ENCODE results near the gene PET100. TPM values are rescaled to one million over a fixed set of nuclear protein-coding genes. Genes with fewer than 3 reads are reported as not detected.

PET100 gene
- total RNA-seq, 6 donors from 2014 or later: 21.3 to 133 (median 71.3) TPM

- no peaks in the 10 kb centered on the region for H3K9me3 ChIP-seq
- ATAC-seq (ENCODE audit: low FRiP score in 2 of 2) (no peak), DNase-seq (no peak)
- no peaks in the 10 kb centered on the region for H3K27me3 ChIP-seq
- H3K27ac ChIP-seq: no peak overlapping the region
- H3K4me3 ChIP-seq: no peak overlapping the region
- peaks cover 0 to 23% (median 10%) of the 10 kb centered on the region in 4 donors for H3K36me3 ChIP-seq
- TF ChIP-seq POLR2A (IDR thresholded peaks at IDR 0.05): no peak
- 63 to 74% methylated on average over 3 to 8 of the region's 10 CpGs for WGBS, 2 donors
- H3K4me1 ChIP-seq: peaks cover 0 to 12% (median 0%) of the 10 kb centered on the region in 4 donors
Measured at GRCh38 chr19:7607212-7607873, 22.2 kb upstream of the PET100 start.

- no peaks in the 10 kb centered on the region for H3K27me3 ChIP-seq
- DNase-seq (peak in 1 of 2 donors; percentile 69), ATAC-seq (ENCODE audit: low FRiP score in 2 of 2) (no peak)
- TF ChIP-seq POLR2A (IDR thresholded peaks at IDR 0.05): no peak
- TF ChIP-seq CTCF (IDR thresholded peaks at IDR 0.05): no peak
- no peak for TF ChIP-seq EP300 (IDR thresholded peaks at IDR 0.05)
- no peak for TF ChIP-seq POLR2AphosphoS5 (IDR thresholded peaks at IDR 0.05)
- 81 to 93% methylated on average over 5 to 13 of the region's 25 CpGs for WGBS, 2 donors
- no peak overlapping the region for H3K4me3 ChIP-seq
- H3K27ac ChIP-seq: no peak overlapping the region
- peaks cover 0 to 6% (median 0%) of the 10 kb centered on the region in 4 donors for H3K4me1 ChIP-seq
- no peaks in the 10 kb centered on the region for H3K9me3 ChIP-seq
- H3K36me3 ChIP-seq: peaks cover 0 to 28% (median 10%) of the 10 kb centered on the region in 4 donors
Measured at GRCh38 chr19:7607874-7608560, 21.6 kb upstream of the PET100 start.

- no peaks in the 10 kb centered on the region for H3K4me1 ChIP-seq
- 85 to 90% methylated on average over 18 to 27 of the region's 31 CpGs for WGBS, 2 donors
- ATAC-seq (ENCODE audit: low FRiP score in 2 of 2) (no peak), DNase-seq (peak in 1 of 2 donors; percentile 73)
- no peaks in the 10 kb centered on the region for H3K9me3 ChIP-seq
- TF ChIP-seq CTCF (IDR thresholded peaks at IDR 0.05) (no peak), EP300 (IDR thresholded peaks at IDR 0.05) (no peak), POLR2AphosphoS5 (IDR thresholded peaks at IDR 0.05) (no peak), POLR2A (IDR thresholded peaks at IDR 0.05) (no peak)
- H3K4me3 ChIP-seq: no peak overlapping the region
- H3K27me3 ChIP-seq: no peaks in the 10 kb centered on the region
- H3K36me3 ChIP-seq: peaks cover 0 to 28% (median 12%) of the 10 kb centered on the region in 4 donors
- no peak overlapping the region for H3K27ac ChIP-seq
Measured at GRCh38 chr19:7610491-7611240, 18.9 kb upstream of the PET100 start.

GRCh38 chr19:7611541-7612279, 17.9 kb upstream of the PET100 start:
- H3K9me3 ChIP-seq: no peaks in the 10 kb centered on the region
- 91 to 97% methylated on average over 9 to 39 of the region's 41 CpGs for WGBS, 2 donors
- TF ChIP-seq POLR2AphosphoS5 (IDR thresholded peaks at IDR 0.05) (no peak), CTCF (IDR thresholded peaks at IDR 0.05) (no peak)
- H3K36me3 ChIP-seq: peaks cover 0 to 28% (median 12%) of the 10 kb centered on the region in 4 donors
- no peak for ATAC-seq (ENCODE audit: low FRiP score in 2 of 2)
- H3K4me1 ChIP-seq: peaks cover 0 to 6% (median 2%) of the 10 kb centered on the region in 4 donors
- no peak overlapping the region for H3K27ac ChIP-seq
- DNase-seq: peak in 1 of 2 donors; percentile 77
- no peaks in the 10 kb centered on the region for H3K27me3 ChIP-seq
- no peak overlapping the region for H3K4me3 ChIP-seq

All from upper lobe of left lung (tissue), 6 donors.